Activated naive CD4-positive, alpha-beta T cell treated with Interleukin-2 at 50 U/mL for 16 hours (primary cell): ENCODE data around the gene COL18A1.
"Not testable (repeated sequence)": the region's sequence is repeated elsewhere in the genome, so short reads cannot be mapped to it uniquely, and the experiment has no call there.

Experiments used
- DNase-seq: peaks from one replicate; pipeline ENCODE4 v3.0.0-alpha.2; 2020

Gene COL18A1

GRCh38 chr21:45496968-45497845 is 92.2 kb downstream of the COL18A1 start:
- DNase-seq, result no peak

DNA sequence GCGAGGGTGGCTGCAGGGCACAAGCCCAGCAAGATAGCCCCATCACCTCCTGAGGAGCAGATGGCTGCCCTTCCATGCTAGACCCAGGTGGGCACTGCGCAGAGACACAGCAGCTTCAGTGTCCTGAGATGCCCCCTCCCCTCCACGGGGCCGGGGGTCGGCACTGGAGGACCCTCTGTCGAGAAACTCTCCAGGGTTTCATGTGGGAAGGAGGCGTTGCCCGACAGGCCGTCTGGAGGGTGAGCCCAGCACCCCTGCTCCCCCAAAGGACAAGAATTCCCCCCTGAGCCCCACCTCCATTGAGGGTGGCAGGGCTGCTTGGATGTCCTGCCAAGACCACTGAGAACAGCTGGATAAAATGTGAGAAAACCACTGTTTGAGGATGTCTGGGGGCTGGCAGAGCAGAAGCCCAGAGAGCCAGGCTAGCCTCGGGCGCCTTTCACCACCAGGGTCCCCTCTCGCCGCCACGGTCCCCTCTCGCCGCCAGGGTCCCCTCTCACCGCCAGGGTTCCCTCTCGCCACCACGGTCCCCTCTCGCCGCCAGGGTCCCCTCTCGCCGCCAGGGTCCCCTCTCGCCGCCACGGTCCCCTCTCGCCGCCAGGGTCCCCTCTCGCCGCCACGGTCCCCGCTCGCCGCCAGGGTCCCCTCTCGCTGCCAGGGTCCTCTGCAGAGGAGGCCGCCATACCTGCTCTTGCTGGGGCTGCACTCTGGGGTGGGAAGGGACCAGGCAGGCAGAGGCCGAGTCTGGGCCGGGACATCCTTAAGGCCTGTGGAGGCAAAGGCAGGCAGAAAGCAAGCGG is 93.1 kb downstream of the COL18A1 start:
- no peak for DNase-seq

- DNase-seq, result no peak
Measured at GRCh38 chr21:45498646-45499000, 93.7 kb downstream of the COL18A1 start.

GRCh38 chr21:45499201-45499750 is 94.3 kb downstream of the COL18A1 start:
- no peak for DNase-seq

GRCh38 chr21:45499970-45500577 is 95.1 kb downstream of the COL18A1 start:
- DNase-seq, result no peak

GRCh38 chr21:45501081-45502005 is 96.4 kb downstream of the COL18A1 start:
- DNase-seq, result not testable (repeated sequence)

GRCh38 chr21:45502006-45502345 is 97.0 kb downstream of the COL18A1 start:
- no peak for DNase-seq

- DNase-seq, result no peak
Measured at GRCh38 chr21:45502600-45502999, 97.6 kb downstream of the COL18A1 start.

DNA sequence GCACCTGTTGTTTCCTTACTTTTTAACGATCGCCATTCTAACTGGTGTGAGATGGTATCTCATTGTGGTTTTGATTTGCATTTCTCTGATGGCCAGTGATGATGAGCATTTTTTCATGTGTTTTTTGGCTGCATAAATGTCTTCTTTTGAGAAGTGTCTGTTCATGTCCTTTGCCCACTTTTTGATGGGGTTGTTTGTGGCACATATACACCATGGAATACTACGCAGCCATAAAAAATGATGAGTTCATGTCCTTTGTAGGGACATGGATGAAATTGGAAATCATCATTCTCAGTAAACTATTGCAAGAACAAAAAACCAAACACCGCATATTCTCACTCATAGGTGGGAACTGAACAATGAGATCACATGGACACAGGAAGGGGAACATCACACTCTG is 98.3 kb downstream of the COL18A1 start:
- DNase-seq, result not testable (repeated sequence)

GRCh38 chr21:45504021-45504515 is 99.1 kb downstream of the COL18A1 start:
- DNase-seq, result no peak

DNA sequence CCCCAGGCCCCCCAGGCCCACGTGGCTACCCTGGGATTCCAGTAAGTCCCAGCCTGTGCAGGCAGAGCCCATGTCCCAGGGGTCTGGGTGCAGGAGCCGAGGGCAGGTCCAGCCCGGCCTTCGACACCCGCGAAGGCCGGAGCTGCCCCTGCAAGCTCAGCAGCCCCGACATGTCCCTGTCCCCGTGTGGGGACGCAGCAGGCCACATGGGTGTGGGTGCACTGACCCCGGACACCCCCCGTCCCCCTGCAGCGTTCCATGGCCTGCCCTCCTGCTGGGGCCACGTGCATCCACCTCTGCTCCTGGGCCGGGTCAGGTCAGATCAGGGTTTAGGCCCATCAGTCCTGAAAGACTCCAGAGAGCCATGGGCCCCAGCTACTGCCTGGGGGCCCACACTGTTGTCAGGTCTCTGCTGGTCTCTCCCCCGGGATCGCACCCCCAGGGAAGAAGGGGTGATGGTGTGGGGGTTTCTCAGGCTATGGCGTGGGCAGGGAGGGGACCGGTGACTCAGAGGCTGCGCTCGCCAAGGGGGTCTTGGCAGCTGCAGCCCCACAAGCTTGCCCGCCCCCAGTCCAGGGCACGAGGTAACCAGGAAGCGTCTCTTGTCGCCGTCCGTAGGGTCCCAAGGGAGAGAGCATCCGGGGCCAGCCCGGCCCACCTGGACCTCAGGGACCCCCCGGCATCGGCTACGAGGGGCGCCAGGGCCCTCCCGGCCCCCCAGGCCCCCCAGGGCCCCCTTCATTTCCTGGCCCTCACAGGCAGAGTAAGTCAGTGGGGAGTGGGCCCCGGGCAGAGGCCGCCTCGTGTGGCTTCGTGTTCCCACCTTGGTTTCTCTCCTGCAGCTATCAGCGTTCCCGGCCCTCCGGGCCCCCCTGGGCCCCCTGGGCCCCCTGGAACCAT is 99.8 kb downstream of the COL18A1 start:
- no peak for DNase-seq

GRCh38 chr21:45505416-45506021 is 100.6 kb downstream of the COL18A1 start:
- no peak for DNase-seq

- DNase-seq, result no peak
Measured at GRCh38 chr21:45506241-45506817, 101.4 kb downstream of the COL18A1 start.

- DNase-seq, result no peak
Measured at GRCh38 chr21:45506836-45507522, 102.0 kb downstream of the COL18A1 start.

GRCh38 chr21:45507523-45507875 is 102.5 kb downstream of the COL18A1 start:
- no peak for DNase-seq

- DNase-seq, result no peak
Measured at GRCh38 chr21:45507888-45508508, 103.0 kb downstream of the COL18A1 start.

- DNase-seq, result no peak
Measured at GRCh38 chr21:45508607-45509565, 103.9 kb downstream of the COL18A1 start.
